IPS DF 4.7 (cell line): ENCODE measurements around the gene GPC5.
"Not testable (repeated sequence)": the region's sequence is repeated elsewhere in the genome, so short reads cannot be mapped to it uniquely, and the experiment has no call there.

ENCODE experiments used
- DNase-seq: peaks from one replicate; pipeline ENCODE4 v3.0.0-alpha.2; 2013; ENCODE audit warnings: low spot score; ENCODE audit errors: extremely low read depth

GPC5 gene

DNA sequence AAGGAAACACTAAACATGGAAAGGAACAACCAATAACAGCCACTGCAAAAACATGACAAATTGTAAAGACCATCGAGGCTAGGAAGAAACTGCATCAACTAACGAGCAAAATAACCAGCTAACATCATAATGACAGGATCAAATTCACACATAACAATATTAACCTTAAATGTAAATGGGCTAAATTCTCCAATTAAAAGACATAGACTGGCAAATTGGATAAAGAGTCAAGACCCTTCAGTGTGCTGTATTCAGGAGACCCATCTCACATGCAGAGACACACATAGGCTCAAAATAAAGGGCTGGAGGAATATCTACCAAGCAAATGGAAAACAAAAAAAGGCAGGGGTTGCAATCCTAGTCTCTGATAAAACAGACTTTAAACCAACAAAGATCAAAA lies 1120.2 kb downstream of the GPC5 start:
- DNase-seq, result not testable (repeated sequence)

DNA sequence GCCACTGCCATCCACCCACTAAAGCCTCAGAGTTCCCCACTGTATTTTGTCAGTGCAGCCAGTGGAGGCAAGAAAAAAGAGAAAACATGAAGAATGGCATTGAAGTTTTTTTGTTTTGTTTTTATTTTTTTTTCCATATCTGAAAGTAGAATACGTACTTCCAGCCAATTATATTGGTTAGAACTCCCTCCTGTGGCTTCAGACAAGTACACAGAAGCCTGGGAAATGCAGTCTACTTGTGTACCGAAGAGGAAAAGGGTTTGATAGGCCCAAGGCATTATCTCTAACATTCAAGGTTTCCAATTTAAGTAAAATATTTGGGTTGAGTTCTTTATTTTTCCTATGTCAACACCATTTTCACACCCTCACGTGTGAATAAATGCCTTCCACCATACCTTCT lies 1131.9 kb downstream of the GPC5 start:
- no peak for DNase-seq

DNA sequence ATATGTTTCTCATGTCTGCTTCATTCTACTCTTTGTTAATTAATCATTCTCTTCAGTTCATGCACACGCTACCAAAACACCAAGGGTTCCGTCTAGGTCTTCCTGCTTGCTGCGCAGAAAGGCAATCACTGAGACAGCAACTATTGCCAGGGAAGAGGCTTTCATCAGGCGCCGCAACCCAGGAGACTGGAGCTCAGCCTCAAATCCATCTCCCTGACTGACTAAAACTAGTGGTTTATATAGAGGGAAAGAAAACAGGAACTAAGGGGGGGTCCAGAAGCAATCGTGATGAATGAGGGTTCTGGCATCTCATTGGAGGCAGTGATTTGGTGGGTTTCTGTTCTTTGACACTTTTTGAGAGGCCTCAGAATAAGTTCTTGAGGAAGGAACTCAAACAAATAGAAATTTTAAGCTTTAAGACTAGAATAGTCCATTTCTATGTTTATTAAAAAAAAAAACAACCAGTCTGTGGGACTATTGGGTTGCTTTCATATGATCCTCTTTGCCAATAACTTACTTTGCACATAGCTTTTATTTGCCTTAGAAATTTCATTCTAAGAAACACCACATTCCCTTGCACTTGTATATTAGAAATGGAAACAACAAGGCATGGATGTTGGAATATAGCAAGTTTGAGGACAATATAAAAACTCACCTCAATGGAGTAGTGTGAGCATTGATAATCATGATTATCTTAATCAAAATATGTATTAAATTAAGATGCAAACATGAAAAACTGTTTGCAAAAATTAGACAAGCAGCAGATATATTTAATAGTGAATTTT lies 1137.0 kb downstream of the GPC5 start:
- no peak for DNase-seq

DNA sequence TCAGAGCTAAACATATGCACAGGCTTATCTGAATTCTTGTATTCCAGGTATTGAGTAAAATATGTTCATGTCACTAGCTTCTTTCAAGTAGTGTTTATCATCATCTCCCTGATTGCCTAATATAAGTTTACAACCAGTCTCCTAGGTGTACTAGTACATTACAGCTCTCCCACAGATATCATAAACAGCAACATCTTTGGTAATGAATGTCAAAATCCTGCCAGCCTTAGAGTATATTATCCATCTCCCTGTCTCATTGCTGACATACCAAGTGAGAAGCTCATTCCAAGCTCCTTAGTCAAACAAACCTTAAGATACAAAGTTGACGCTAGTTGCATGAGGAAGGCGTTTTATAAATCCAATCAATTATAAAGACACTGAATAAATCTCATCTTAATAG lies 1139.0 kb downstream of the GPC5 start:
- DNase-seq, result no peak

DNA sequence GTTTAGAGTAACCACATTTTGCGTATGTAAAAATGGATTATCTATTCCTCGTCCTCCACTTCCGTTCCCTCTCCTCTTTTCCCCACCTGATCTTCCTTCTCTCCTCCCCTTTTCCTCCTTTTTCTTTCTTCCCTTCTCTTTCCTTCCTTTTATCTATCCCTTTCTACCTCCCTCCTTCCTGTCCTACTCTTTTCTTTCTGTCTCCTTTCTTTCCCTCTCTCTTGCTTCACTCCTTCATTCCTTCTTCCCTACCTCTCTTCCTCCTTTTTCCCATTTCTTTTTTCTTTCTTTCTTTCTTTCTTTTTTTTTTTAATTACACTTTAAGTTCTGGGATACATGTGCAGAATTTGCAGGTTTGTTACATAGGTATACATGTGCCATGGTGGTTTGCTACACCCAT lies 1139.7 kb downstream of the GPC5 start:
- DNase-seq, result no peak

DNA sequence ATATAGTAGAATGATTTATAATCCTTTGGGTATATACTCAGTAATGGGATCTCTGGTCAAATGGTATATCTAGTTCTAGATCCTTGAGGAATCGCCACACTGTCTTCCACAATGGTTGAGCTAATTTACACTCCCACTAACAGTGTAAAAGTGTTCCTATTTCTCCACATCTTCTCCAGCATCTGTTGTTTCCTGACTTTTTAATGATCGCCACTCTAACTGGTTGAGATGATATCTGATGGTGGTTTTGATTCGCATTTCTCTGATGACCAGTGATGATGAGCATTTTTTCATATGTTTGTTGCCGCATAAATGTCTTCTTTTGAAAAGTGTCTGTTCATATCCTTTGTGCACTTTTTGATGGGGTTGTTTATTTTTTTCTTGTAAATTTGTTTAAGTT lies 1140.7 kb downstream of the GPC5 start:
- DNase-seq, result not testable (repeated sequence)

DNA sequence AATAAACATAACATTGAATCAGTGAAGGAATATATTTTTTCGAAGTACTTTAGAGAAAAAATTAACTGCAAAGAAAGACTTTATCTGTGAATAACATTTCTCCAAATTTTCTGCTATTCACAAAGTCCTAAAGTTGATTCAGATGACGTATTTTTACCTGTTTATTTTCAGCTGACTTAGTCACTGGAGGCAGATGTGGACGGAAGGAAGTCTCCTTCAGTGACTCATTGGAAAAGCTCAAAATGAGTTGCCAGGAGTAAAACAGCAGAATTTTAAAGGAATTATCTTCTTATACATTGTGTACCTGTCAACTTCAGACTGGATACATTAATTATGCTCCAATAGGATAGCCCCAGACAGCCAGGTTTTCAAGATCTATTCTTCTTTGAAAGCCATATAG lies 1148.8 kb downstream of the GPC5 start:
- DNase-seq, result no peak

DNA sequence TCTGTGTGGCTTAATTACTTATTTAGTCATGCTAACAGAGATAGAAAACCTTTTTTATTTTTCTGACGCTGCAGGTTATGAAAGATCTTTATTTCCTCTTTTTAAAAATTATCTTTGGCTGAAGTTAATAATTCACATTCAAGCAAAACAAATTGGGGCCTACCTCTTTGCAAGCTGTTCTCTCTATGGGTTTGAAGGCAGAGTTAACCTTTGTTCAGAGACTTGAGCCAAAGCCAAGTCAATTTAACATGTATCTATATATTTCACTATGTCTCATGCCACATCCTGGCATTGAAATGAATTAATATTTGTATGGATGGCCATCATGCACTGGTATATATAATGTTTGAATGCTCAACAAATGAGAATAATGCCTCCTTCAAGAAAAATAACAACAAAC lies 1150.9 kb downstream of the GPC5 start:
- no peak for DNase-seq

DNA sequence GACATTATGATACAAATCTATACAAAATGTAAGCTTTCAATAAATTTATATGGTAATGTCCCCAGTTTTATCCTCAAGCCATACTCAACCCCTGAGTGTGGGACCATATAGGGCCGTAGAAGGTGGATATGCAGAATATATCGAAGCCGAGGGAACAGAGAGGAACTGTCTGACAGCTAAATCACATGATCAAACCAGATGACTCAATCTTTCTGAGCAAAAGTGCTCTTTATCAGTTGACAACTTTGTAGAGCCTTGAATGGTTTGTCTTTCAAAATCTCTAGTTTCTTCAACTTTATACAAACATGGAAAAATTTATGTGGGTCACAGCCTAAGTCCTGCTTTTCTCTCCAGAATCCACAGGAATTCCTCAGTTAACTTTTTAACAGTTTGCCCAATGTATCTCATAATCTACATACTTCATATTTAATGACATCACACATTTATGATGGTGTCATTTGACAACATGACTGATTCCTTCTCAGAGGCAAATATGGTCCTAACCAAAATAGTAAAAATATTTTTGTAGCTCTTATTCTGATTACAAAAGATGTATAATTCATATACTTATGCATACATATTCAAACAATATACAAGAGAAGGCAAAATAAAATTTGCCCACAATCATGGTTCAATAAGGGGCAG lies 1155.2 kb downstream of the GPC5 start:
- DNase-seq, result no peak

DNA sequence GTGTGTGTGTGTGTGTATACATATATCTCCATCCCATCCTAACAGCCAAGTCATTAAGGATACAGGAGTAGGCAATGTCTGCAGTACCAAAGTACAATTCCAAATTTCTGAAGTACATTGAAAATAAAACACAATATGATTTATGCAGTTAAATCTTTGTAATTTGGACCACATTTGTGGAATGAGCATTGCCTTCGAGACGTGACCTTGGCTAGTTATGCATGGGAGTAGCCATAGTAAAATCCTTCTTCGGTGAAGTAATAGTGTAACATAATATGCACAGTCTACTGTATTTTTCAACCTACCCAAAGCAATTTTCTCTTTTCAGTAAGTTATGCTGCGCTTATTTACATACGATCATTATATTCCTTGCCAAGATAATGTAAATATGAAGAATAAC lies 1162.5 kb downstream of the GPC5 start:
- no peak for DNase-seq

DNA sequence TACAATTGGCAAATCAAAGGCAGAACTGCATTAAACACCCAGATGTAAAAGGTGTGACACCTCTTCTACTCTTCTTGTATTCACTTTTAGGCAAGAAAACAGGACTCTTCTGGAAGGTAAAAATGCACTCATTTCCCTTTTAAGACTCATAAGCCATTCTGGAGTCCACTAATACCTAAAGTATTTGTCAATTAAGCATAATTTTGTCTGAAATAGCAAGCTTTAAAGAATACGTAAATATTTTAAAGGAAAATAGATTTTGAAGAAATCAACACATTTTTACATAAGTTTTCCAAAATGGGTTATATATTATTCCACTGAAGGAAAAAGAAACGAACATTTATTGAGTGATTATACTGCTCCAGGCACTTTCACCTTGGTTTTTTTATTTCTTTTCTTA lies 1166.5 kb downstream of the GPC5 start:
- DNase-seq, result no peak

DNA sequence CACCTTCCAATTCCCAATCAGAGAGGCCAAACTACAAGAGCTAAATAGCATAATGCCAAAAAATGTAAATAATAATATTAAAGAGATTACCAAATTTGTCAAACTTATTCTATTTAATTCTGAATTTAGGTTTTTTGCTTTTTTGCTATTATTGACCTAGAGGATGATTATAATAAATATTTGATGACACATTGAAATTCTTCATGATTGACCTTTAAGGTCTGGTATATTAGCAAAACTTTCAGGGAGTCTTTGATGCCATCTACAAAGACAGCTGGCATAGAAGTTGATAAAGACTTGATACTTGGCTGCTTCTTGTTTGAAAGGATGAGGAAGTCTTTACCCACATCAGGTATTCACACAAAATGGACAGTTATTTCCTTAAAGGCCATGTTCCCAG lies 1168.3 kb downstream of the GPC5 start:
- DNase-seq, result no peak

DNA sequence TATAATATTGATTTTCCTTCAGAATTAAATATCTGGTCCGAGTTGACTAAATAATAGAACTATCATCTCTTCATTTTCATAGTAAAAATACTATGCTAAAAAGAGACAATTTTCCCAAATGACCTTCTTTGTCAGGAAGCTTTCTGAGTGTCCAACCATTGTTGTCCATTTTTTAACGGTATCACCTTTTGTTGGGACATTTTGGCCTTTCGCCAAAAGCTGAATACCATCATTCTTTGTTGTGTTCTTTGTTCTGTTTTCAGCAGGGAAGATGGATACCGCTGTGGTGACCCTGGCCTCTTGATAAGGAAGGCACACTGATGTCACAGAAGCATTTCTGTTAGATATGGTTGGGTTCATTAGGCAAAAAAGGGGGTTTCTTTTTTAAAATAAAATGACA lies 1173.8 kb downstream of the GPC5 start:
- no peak for DNase-seq

DNA sequence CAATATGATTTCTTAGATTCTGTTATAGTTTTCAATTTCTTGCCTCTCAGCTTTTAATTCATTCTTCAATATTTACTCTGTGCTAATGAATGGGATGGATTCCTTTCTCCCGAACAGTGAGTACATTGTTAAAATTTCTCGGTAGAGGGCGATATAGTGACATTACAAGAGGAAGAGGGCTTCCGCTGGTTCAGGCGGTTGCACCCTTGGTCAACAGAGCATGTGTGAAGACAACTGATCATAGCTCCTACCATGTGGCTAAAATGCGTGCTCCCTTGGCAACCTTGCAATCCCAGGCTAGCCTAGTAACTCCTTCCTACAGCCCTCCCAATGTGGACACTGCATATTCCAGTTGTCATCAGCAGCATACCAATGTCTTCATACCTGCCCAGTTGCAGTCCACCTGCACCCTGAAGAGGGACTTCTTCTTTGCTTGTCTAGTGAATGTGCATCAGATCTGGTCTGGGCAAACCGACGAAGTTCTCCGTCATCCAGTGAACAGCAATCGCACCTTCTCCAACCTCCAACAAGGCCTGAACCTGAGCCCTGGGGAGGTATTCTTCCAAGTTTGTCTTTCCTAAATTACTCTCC lies 1175.1 kb downstream of the GPC5 start:
- DNase-seq, result peak; percentile 33

DNA sequence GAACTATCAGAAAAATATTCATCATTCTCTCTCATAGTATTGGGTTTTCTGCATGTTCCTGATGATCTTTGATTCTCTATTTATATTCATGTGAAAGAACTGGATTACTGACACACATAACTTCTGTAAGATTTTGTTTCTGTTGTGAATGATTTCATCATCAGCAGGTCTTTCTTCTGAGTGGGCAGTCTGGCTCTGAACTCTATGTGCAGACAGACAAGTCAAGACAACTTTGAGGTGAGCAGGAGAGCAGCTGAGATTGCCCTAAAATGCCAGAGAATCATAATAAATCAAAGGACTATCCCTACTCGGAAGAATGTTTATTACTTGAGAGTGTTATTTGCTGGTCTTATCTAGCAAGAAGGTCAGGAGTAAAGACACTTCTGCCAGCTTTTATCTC lies 1176.1 kb downstream of the GPC5 start:
- DNase-seq, result no peak

DNA sequence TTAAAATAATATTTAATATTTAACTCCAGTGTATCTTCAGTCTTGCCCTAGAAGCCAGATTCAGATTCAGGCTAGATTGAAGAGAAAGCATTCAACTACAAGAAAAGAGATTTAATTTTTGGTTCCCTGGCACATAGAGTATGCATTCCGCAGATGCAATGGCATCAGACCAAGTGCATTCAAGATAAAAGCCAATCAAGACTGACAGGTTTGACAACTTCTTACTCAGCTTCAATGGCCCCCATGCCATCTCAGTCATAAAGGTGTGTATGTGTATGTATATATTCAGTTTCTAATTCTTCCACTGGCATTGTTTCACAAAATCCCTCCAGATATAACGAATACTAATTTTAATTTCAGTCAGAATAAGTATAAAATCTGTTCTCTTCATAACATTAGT lies 1177.4 kb downstream of the GPC5 start:
- DNase-seq, result no peak

DNA sequence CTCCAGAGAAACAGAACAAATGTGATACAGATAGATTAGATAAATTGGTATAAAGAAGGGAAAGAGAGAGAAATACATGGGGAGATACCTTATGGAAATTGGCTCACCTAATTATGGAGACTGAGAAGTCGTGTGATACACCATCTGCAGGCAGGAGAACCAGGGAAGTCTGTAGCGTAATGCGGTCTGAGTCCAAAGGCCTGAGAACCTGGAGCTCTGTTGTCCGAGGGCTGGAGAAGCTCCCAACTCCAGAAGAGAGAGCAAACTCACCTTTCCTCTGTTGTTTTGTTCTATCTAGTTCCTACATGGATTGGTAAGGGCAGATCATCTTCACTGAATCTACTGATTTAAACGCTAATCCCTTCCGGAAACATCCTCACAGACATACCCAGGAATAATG lies 1179.9 kb downstream of the GPC5 start:
- no peak for DNase-seq

DNA sequence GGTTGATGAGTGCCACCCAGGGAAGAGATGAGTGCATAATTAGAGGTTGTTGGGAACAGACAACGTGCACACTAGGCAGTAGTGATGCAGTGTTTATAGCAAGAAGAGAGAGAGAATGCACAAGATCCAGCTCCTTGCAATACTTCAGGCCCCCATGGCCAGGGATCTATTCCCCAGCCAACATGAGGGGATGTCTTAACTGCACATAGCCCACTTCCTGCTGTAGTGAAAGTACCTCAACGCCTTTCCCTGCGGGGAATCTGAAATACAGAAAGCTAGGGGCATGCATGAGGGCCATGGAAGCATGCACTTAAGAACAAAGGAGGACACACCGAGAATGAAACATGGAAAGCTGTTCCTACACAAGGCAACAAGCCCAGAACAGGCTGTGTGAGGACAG lies 1191.5 kb downstream of the GPC5 start:
- DNase-seq, result no peak

DNA sequence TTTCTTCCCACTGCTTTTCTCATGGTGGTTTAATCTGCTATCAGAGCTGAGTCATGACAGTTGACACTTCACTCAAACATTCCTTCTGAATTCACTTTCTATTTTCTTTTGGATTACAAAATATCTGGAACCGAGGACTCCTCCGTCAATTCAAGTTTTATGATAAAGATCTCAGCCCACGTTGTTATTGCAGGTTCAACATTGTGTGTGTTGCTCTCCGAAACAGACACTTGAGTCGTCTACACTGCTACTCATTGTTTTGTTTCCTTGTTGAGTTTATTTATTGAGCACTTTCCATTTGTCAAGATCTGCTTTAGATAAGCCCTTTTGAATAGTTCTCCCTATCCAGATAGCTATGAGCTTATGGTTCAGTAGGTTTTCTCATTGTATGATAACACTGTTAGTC lies 1192.1 kb downstream of the GPC5 start:
- no peak for DNase-seq

DNA sequence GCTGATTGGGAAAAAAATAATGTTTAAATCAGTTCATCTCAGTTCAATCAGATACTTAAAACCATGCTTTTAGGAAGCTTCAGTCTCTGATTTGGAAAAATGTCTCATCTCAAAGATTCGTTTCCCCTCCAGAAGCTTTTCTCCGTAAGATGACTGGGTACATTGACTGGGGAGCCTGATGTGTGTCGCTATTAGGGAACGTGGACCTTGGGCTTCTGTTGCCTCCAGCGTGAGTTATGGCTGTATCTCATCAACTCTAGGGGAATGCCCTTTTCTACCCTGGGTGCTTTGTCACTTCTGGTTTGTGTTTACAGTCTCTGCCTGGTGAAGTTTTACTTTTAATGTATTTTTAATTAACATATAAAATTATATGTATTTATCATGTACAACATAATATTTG lies 1192.7 kb downstream of the GPC5 start:
- no peak for DNase-seq

DNA sequence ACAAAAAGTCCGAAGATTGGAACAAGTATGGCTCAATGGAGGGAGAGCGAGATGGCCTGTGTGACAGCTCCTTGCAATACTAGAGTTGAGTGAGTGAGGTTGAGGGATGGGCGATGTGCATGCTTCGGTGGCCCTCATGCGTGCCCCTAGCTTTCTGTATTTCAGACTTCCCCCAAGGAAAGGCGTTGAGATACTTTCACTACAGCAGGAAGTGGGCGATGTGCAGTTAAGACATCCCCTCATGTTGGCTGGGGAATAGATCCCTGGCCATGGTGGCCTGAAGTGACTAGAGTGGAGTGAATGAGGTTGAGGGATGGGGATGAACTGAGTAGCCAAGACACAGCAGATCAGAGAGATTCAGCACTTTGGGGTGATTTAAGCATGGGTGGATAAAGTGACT lies 1194.3 kb downstream of the GPC5 start:
- DNase-seq, result no peak

DNA sequence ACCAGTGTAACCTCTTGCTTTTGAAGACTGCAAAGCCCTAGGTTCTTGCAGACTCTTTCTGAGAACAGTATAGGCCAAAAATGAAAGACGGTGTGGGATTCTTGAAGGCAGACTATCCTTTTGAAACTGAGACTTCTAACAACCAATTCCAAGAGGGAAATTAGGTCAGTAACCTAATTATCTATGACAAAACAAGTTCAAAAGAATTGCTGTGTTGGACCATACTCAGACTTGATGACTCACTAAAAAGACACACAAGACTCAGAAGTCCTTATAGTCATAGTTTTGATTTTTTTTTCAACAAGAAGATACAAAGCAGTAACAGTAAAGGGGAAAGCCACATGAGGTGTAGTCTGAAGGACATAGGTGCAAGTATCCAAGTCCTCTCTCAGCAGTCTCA lies 1204.1 kb downstream of the GPC5 start:
- no peak for DNase-seq

DNA sequence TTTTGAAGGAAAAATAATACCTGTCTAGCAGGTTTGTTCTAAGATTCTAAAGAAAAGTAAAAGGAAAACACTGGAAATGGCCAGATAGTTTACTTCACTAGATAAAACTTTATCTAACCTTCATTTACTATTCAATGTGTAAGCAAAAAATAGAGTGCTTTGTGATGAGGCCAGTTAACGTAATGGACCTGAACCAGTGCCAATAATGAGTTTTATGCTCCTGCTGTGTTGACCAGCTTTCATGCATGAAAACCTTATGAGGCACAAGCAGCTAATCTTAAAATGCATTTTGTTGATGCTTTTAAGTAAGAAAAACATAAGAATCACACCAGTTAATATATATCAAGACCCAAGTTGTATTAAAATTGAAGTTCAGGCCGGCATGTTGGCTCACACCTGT lies 1211.0 kb downstream of the GPC5 start:
- DNase-seq, result no peak
